GM12878 (cell line): ENCODE results near the gene EP400. TPM values are rescaled to one million over a fixed set of nuclear protein-coding genes. Genes with fewer than 3 reads are reported as not detected.

ENCODE experiments used
- BRCA1 ChIP-seq: IDR thresholded peaks from 2 replicates; pipeline ENCODE4 v1.6.1; 2011; ENCODE audit warnings: low read depth, low read length, improper control_type of control experiment
- CHD4 ChIP-seq: fragments of 200-600 bp; sonication (generic); IDR thresholded peaks from 2 replicates; pipeline ENCODE4 v1.6.1; 2016; ENCODE audit warnings: mild to moderate bottlenecking
- EED ChIP-seq: sonication (generic); IDR thresholded peaks from 2 replicates; pipeline ENCODE4 v1.6.1; 2016; ENCODE audit warnings: antibody characterized with exemption, low read depth
- ESRRA ChIP-seq: IDR thresholded peaks from 2 replicates; pipeline ENCODE4 v1.6.1; 2012; ENCODE audit warnings: mild to moderate bottlenecking, low read length, improper control_type of control experiment
- HCFC1 ChIP-seq: fragments of 150-350 bp; IDR thresholded peaks from 2 replicates; pipeline ENCODE4 v1.6.1; 2014; ENCODE audit warnings: low read length
- HDAC2 ChIP-seq: fragments of 200-600 bp; sonication (generic); IDR thresholded peaks from 2 replicates; pipeline ENCODE4 v1.6.1; 2017
- HSF1 ChIP-seq: fragments of 150-350 bp; IDR thresholded peaks from 2 replicates; pipeline ENCODE4 v1.6.1; 2014; ENCODE audit warnings: mild to moderate bottlenecking, low read depth, low read length
- IRF5 ChIP-seq: fragments of 450-650 bp; IDR thresholded peaks from 2 replicates; pipeline ENCODE4 v1.6.1; 2017; ENCODE audit warnings: borderline replicate concordance
- MTA2 ChIP-seq: fragments of 450-650 bp; IDR thresholded peaks from 2 replicates; pipeline ENCODE4 v1.6.1; 2016; ENCODE audit warnings: low read depth, mild to moderate bottlenecking, moderate library complexity
- MTA3 ChIP-seq: IDR thresholded peaks from 2 replicates; pipeline ENCODE4 v1.6.1; 2012; ENCODE audit warnings: low read length, inconsistent platforms, borderline replicate concordance
- MXI1 ChIP-seq: fragments of 150-350 bp; IDR thresholded peaks from 2 replicates; pipeline ENCODE4 v1.6.1; 2011; ENCODE audit warnings: low read depth, mild to moderate bottlenecking, inconsistent platforms, low read length, improper control_type of control experiment
- NFIC ChIP-seq: IDR thresholded peaks from 2 replicates; pipeline ENCODE4 v1.6.1; 2012; ENCODE audit warnings: low read depth, mild to moderate bottlenecking, inconsistent platforms, low read length, moderate library complexity
- NKRF ChIP-seq: fragments of 450-650 bp; conservative IDR thresholded peaks from 2 replicates; pipeline ENCODE4 v1.6.1; 2017; ENCODE audit warnings: mild to moderate bottlenecking, moderate library complexity
- RB1 ChIP-seq: fragments of 450-650 bp; formaldehyde crosslinking; IDR thresholded peaks from 2 replicates; pipeline ENCODE4 v1.6.1; 2017; ENCODE audit warnings: mild to moderate bottlenecking, borderline replicate concordance
- RBBP5 ChIP-seq: fragments of 200-600 bp; sonication (generic); conservative IDR thresholded peaks from 2 replicates; pipeline ENCODE4 v1.6.1; 2016
- SIX5 ChIP-seq: IDR thresholded peaks from 2 replicates; pipeline ENCODE4 v1.6.1; 2011; ENCODE audit warnings: mild to moderate bottlenecking, low read depth, low read length, moderate library complexity; ENCODE audit not compliant: severe bottlenecking
- SMARCA5 ChIP-seq: fragments of 450-650 bp; IDR thresholded peaks from 2 replicates; pipeline ENCODE4 v1.6.1; 2017; ENCODE audit warnings: mild to moderate bottlenecking
- SMC3 ChIP-seq: IDR thresholded peaks from 2 replicates; pipeline ENCODE4 v1.6.1; 2011; ENCODE audit warnings: low read length, improper control_type of control experiment, borderline replicate concordance
- SREBF1 ChIP-seq: IDR thresholded peaks from 2 replicates; pipeline ENCODE4 v1.6.1; 2012; ENCODE audit warnings: mild to moderate bottlenecking, low read length
- USF1 ChIP-seq: IDR thresholded peaks from 2 replicates; pipeline ENCODE4 v1.6.1; 2011; ENCODE audit warnings: borderline replicate concordance, low read depth, mild to moderate bottlenecking, moderate library complexity, mixed read lengths, low read length; ENCODE audit not compliant: insufficient read depth; ENCODE audit errors: extremely low read length
- YY1 ChIP-seq: IDR thresholded peaks from 2 replicates; pipeline ENCODE4 v1.6.1; 2011; ENCODE audit warnings: low read depth, mild to moderate bottlenecking, low read length
- ZNF687 ChIP-seq: fragments of 450-650 bp; IDR thresholded peaks from 2 replicates; pipeline ENCODE4 v1.6.1; 2017; ENCODE audit warnings: mild to moderate bottlenecking, moderate library complexity
- polyA plus RNA-seq, 11 experiments: library from polyadenylated mRNA; depleted of rRNA in 4 of 11; unstranded in 6 of 11; stranded (reverse) in 5 of 11; fragments of >200 nt; fragmentation: Nextera tagmentation in 4 of 11; fragmentation: Illumina TruSeq in 1 of 11; extraction: Ambion mirVana in 4 of 11; extraction: Trizol in 1 of 11; gene quantifications; 1 replicate in 1 of 11; 2 replicates in 10 of 11; pipeline versions ENCODE4 v1.2.1 to v1.2.3, GENCODE V29; 2011 to 2016; ENCODE audit warnings: inconsistent platforms in 2 of 11, missing spikeins in 2 of 11, low read depth in 1 of 11
- total RNA-seq, 4 experiments: library from RNA; depleted of rRNA in 3 of 4; stranded (reverse); fragments of >200 nt in 3 of 4; fragmentation: Illumina TruSeq in 1 of 4; extraction: Trizol in 1 of 4; gene quantifications; 2 replicates each; pipeline versions ENCODE4 v1.2.1 to v1.2.3, GENCODE V29; 2013 to 2021

EP400 gene
- total and polyA plus RNA-seq, 10 of the 15 experiments (the other 5 are each of a cell fraction or from before 2014, with no cell fraction given) = 3.8 to 44.2 (median 8.4) TPM

- no peak; the same call in 1 of the 2 replicates for TF ChIP-seq ZNF687
- no peak for TF ChIP-seq HCFC1
- TF ChIP-seq MTA3 = no peak
- no peak for TF ChIP-seq CHD4
- TF ChIP-seq USF1 = no peak
- TF ChIP-seq NKRF = 0 out of 2 replicates have a peak, but pooled peaks have one; percentile 41
- TF ChIP-seq YY1 = no peak
- no peak for TF ChIP-seq RBBP5
- no peak for TF ChIP-seq HDAC2
- TF ChIP-seq SMARCA5 = peak; percentile 67; the same call in 1 of the 2 replicates
- no peak for TF ChIP-seq MXI1
- 0 out of 2 replicates have a peak, but pooled peaks have one; percentile 37 for TF ChIP-seq MTA2
- TF ChIP-seq NFIC = no peak
- no peak for TF ChIP-seq RB1
- TF ChIP-seq IRF5 = no peak
- TF ChIP-seq SREBF1 = no peak
- TF ChIP-seq EED = peak; percentile 49; the same call in 1 of the 2 replicates
- no peak for TF ChIP-seq SMC3
- no peak for TF ChIP-seq BRCA1
- no peak for TF ChIP-seq SIX5
- TF ChIP-seq ESRRA = no peak
- no peak for TF ChIP-seq HSF1
Measured at GRCh38 chr12:132071040-132071810, 121.5 kb downstream of the EP400 start (continued).
